ENCODE measurements around the gene IL36RN.

Gene IL36RN

DNA sequence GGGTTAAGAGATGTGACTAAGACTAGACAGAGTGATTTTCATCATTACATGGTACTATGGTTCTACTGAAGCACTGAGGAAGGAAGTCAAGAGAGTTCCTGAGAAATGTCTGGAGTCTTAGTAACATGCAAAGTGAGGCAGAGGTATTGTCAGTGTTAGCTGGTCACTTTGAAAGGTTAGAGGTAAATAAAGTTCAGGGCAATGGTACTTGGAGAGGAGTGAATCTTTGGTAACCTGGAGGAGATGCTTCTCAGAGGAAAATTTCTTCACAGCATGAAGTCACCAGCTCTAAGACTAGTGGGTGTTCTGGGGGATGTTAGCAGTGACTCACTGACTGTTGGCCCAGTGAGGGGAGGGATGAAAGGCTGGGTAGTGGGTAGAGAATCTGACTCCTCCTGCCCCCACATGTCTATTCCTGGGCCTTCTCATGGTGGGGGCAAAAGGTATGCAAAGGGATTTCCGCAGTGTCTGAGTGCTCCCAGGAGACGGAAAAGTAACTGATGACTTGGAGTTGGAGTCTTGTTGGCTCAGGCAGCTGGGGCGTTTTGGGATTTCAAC lies 45.1 kb downstream of the IL36RN start:
- DNase-seq = no peak

DNA sequence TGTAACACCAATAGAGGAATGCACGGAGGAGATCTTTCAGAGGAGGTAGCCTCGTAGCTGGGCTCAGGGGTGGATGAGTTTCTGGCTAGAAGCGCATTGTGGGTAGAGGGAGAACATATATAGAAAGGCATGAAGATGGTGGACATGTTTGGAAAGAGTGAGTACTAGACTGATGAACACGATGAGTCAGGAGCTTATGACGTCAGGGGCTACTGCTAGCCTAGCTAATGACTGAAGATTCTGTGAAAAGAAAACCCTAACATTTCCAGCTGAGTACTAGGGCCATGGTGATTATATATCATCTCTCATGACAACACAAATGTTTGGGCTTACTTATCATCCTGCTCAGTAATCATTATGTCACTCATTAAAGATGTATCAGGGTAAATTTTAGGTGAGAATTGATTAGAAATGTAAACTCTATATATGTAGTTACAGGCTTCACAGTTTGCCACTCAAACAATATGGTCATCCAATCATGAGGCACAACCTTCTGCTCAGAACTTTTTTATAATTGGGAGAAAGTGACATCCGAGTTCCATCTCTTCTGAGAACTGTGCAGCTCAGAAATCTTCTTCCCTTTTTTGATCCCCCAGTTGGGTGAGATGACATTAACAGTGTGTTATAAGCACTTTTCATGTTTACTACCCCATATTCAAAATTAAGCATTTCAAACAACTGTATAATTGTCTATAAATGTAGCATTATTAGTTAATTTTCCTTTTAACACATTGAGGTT lies 46.2 kb downstream of the IL36RN start:
- no peak for DNase-seq

DNA sequence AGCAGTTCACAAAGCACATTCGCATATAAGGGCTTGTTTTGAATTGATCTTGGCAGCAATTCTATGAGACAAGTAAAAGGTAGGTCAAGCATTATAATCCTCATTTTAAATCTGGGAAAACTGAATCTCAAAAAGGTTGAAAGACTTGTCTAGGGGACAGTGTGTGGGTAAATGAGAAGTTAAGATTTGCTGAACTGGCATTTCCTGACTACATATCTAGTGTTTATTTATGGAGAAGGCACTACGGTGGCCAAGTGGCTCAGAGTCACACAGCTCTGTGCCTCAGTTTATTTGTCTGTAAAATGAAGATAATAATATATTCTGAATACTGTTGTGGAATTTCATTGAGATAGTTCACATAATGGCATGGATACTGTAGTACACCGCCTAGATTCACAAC lies 52.1 kb downstream of the IL36RN start:
- no peak for DNase-seq

DNA sequence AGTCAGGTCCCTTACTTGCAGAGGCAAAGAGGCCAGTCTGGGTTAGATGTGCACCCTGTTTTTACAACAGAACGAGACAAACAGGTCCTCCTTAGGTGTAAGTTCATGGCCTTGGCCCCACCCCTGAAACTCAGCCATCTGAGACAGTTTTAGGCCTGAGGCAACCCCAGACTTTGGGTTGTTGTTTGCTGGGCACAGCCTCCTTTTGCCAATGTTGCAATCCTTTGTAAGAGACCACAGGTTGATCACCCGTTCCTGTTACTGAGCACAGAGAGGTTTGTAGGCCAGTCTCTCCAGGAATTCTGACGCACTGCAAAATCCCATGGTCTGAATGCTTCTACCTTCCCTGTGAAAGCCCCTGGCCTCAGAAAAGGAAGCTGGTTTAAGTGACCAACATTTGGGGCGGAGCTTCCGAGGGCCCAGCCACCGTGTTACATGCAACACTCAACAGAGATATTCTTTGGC lies 52.9 kb downstream of the IL36RN start:
- DNase-seq = no peak

DNA sequence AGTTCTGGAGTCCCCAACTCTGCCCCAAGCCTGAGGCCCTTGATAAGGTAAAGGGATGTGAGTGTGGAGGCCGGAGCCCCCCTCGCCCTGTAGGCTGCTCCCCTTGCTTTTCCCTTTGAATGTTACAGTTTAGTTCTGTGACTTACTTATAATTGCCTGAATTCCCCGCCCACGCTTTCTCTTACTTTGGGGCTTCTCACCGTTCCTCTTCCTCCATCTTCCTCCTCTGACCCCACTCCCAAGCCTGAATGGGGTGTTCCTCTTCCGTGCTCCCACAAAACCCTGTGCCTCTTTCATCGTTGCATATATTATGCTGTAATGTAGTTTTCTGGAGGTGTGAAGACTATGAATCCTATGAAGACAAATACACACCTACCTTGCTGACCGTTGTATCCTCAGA lies 53.4 kb downstream of the IL36RN start:
- no peak for DNase-seq

DNA sequence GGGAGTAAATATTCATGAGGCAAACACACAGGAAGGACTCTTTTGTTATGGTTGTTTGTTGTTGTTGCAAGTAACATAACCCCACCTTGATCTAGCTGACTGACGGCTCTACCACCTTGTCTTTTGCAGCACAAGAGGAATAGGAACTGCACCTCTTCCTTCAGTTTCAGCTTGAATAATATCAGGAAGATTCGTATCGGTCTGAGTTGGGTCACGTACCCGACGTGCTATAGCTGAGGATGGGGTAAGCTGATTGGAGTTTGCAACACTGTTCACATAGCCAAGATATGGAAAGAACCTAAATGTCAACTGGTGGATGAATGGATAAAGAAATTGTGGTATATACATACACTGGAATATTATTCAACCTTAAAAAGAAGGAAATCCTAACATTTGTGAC lies 53.9 kb downstream of the IL36RN start:
- DNase-seq = no peak

DNA sequence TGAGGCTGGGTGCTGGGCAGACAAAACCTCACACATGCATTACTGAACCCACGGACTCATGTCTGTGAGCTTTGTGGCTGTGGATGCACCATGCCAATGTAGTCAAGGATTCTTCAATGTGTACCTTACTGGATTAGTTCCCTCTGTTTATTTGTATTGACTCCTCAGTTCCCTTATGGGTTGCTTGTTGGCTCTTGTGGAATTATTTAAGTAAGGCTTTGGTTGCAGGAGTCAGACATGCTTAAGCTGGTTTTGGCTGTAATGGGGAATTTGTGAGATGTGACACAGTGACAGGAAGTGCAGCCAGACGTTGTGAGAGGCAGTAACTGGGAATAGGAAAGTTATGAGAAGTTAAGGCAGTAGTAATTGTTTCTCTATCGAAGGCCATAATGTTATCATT lies 54.8 kb downstream of the IL36RN start:
- DNase-seq = no peak

All from SIG-M5 (cell line).